Glomerular visceral epithelial cell (primary cell): ENCODE results near the gene RASSF5.
A peak's percentile ranks its signal among the peaks of the same experiment; 100 is the strongest.
"Not testable (repeated sequence)": the region's sequence is repeated elsewhere in the genome, so short reads cannot be mapped to it uniquely, and the experiment has no call there.

Source experiments
- DNase-seq: peaks from one replicate; pipeline ENCODE4 v3.0.0-alpha.2; 2016; ENCODE audit errors: extremely low spot score

Gene RASSF5

DNA sequence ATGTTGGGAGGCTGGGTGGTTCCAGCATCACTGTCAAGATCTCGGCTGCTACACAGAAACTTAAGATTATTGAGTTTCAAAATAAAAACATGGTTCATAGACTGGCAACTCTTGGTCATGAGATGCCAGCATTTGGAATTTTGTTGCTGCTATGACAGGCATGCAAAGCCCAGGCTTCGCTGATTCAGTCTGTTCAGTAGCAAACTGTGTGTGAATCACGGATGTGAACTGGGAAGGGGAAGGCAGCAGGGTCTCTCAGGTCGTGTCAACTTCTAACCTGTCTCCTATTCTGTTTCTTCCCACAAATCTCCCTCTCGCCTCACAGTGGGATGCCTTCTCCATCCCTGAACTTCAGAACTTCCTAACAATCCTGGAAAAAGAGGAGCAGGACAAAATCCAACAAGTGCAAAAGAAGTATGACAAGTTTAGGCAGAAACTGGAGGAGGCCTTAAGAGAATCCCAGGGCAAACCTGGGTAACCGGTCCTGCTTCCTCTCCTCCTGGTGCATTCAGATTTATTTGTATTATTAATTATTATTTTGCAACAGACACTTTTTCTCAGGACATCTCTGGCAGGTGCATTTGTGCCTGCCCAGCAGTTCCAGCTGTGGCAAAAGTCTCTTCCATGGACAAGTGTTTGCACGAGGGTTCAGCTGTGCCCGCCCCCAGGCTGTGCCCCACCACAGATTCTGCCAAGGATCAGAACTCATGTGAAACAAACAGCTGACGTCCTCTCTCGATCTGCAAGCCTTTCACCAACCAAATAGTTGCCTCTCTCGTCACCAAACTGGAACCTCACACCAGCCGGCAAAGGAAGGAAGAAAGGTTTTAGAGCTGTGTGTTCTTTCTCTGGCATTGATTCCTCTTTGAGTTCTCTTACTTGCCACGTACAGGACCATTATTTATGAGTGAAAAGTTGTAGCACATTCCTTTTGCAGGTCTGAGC is 79.4 kb downstream of the RASSF5 start:
- DNase-seq, result no peak

DNA sequence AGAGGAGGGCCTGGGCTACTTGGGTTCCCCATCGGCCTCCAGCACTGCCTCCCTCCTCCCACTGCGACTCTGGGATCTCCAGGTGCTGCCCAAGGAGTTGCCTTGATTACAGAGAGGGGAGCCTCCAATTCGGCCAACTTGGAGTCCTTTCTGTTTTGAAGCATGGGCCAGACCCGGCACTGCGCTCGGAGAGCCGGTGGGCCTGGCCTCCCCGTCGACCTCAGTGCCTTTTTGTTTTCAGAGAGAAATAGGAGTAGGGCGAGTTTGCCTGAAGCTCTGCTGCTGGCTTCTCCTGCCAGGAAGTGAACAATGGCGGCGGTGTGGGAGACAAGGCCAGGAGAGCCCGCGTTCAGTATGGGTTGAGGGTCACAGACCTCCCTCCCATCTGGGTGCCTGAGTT is 80.6 kb downstream of the RASSF5 start:
- no peak for DNase-seq

DNA sequence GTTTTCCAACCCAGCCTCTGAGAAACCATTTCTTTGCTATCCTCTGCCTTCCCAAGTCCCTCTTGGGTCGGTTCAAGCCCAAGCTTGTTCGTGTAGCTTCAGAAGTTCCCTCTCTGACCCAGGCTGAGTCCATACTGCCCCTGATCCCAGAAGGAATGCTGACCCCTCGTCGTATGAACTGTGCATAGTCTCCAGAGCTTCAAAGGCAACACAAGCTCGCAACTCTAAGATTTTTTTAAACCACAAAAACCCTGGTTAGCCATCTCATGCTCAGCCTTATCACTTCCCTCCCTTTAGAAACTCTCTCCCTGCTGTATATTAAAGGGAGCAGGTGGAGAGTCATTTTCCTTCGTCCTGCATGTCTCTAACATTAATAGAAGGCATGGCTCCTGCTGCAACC is 81.2 kb downstream of the RASSF5 start:
- no peak for DNase-seq

DNA sequence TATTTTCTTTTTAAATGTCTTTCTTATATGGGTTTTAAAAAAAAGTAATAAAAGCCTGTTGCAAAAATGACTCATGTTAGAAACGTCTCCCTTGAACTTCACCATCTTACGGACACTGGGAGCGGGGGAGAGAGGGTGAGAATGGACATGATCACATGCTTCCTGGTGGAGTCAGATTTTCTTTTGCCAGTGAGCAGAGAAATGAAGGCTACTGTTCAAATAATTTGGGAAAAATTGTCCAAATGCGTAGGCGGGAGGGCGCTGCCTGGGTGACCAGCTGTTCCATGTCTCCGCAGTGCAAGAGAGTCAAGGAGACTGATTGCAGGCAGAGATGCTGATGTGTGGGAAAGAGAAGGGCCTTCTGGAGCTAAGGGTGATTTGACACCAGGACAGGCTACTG is 81.9 kb downstream of the RASSF5 start:
- peak; percentile 72 for DNase-seq

DNA sequence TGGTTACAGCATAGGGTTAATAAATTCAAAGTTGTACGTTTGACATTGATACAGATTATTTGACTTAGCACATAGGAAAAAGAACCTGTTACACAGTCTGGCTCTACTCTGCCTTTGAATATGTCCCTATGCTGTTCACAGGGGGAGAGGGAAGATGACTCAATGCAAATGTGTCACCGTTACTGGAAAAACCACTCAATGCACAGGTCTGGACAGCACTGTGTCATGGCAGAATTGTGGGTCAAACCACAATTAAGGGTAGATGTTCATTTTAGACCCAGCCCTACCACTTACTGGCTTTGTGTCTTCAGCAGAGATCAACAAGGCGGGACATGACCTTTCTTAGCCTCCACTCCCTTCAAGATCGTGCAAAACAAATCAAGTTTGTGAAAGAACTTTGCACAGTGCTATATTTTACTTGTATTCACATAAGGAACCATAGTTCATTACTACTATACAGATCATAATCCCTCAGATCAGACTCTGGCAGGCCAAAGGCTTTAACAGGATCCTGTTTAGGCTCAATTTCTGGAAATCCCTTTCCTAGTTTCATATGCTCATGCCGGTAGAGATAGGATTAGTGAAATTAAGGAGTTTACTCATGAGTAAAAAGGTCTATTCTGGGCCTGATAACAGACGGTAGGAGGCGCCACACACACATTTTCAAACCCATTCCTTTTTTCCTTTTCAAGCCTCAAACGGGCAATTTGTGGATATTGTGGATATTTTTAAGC is 82.9 kb downstream of the RASSF5 start:
- peak; percentile 66 for DNase-seq

DNA sequence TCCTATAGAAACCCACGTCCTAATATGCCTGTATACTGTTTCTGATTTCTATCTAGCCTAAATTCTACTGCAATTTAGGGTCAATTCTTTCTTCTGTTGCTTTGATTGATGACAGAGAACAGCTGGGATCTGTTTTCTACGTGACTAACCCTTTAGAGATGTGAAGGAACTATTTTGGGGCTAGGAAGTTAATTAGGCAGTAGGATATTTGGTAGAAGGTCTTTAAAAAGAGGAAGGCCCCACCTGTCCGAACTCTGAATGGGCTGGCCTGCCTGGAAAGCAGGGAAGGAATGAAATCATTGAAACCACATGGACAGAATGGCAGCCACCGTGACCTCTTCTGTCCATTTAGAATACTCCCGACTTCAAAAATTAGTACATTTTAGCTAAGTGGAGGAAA is 83.9 kb downstream of the RASSF5 start:
- DNase-seq, result no peak

DNA sequence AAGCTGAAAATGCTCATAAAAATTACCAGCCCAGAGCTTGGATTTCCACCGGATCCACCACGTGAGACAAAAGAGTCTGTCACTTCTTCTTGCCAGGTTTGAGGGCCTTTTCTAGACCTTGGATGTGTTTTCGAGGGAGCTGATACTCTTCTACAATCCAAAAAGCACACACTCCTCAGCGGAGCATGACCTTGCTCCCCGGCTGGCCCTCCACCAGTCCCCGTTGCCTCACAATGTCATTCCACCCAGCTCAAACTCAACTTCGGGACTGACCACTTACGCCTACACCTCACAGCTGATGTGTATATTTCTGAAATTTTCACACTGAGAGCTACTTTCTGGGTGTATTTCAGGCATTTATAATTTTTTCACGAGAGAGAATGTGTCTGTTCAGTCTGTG is 84.4 kb downstream of the RASSF5 start:
- DNase-seq, result no peak

DNA sequence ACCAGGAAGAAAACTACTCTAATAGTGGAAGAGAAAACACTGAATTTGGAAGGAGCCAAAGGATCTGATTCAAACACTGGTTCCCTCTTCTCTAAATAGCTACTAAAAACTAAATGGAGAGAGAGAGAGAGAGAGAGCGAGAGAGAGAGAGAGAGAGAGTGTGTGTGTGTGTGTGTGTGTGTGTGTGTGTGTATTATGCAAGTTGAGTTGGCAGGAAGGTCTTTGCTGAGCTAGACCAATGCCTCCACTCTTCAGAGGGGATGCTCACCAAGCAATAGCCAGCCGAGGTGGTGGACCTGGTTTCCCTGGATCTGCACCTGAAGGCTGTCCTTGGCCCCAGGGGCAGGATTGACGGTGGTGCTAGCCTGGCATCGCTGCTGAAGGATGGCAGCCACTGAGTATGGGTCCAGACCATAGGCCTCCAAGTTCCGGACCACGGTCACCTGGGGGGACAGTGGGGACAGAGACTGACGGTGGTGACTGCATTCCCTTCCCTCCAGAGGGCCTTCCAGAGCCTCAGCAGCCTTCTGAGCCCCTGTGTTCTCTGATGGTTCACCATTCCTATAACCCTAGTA is 86.1 kb downstream of the RASSF5 start:
- no peak for DNase-seq

DNA sequence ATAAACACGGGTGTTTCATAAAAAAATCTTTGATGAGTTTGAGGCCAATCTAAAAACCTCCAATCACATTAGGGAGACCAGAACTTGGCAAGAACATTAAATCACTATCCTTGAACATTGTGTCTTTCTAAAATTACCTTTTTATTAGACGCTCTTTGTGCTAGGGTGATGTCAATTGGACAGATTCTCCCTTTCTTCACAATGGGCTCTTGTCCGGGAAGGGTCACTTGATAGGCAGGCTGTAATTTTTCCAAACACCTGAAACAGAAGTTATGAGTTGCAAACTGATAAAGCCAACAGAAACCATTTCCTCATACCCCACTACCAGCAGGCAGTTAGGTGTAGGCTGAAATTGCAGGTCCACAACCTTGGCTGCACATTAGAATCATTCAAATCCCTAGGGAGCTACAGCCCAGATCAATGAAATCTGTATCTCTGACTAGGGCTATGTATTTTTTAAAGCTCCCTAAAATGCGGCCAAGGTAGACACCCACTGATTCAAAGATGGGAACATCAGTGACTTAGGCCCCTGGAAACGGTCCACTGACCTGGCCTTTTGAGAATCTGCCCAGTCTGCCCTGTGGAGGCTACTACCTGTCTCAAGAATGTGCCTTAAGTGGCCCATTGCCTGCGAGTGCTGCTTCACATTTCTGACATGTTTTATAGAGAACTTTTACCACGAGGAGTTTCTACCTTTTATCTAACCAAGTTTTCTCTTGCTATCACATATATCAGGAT is 88.4 kb downstream of the RASSF5 start:
- DNase-seq, result no peak

DNA sequence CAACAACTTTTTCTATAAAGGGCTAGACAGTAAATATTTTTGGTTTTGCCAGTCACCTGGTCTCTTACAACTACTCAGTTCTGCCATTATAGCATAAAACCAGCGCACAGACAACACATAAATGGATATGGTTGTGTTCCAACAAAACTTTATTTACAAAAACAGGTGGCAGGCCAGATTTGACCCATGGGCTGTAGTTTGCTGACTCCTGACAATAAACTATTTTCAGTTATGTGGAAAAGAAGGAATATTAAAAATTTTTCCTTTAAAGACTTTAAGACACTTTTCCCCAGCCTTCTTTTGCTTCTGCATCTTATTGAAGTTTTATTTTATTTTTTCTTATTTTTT is 89.0 kb downstream of the RASSF5 start:
- DNase-seq, result no peak

DNA sequence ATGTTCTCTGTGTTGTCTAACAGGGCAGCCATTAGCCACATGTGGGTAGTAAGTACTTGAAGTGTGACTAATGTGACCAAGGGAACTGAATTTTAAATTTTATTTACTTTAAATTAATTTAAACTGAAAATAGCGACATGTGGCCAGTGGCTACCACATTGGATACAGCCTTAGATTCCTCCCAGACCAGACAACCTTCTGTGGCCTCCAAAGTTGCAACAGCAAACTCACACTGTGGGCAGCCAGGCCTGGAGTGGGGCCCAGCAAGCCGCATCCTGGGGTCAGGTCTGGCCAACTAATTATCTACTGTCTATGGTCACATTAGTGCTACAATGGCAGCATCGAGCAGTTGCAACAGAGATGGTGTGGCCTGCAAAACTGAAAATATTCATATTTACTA is 93.2 kb downstream of the RASSF5 start:
- no peak for DNase-seq

DNA sequence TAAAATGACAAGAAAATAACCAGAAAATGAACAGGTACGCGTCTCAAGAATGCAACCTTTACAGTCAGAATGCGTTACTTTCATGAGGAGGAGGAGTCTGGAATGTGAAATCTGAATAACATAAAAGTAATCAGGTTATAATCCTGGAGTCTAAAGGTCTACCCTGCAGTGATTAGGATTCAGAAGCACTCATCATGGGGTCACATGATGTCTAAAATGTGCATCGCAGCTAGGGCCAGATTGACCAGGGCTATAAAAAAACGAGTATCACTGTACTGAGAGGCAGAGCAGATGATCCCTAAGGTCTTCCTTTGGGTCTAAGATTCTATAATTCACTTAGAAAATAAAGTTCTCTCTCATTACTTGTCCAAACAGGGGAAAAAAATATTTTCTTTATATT is 97.5 kb downstream of the RASSF5 start:
- DNase-seq, result no peak

DNA sequence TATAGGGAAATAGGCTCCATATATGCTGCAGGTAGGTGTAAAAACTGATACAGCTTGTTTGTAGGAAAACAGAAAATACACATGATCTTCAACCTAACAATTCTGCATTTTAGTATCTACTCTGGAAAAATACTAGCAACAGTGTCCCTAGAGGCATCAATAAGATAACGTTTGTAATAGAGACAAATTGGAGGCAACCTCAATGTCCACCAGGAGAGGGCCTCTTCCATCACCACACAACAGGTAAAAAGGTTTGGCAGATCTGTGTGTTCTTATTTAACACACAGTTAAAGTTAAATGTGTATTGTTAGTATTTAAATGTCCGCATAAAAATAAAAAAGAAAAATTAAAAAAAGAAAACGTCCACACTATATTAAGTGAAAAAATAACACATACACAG is 99.5 kb downstream of the RASSF5 start:
- peak; percentile 48 for DNase-seq

DNA sequence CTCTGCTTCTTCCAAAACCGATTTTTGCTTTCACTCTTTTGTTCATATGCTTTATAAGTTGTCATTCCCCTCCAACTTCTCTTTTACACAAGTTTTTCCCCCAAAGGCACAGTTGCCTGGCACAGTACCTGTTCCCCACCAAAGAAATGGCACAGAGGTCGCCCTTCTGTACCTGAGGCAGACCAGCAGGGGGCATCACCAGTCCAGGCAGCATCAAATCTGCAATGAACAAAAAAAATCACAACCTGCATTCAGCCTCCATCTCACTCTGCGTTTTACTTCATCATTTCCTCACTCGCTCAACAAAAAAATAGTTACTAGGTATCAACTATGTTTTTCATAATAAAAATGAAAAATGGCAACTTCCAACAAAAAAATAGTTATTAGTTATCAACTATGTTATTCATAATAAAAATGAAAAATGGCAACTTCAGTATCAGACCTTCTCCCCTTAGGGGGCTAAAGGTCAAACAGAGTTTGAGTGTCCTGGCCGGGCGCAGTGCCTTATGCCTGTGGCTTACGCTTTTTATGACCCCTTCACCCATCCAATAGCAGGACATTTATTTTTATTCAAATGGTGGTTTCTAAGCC is 100.9 kb downstream of the RASSF5 start:
- peak; percentile 41 for DNase-seq

DNA sequence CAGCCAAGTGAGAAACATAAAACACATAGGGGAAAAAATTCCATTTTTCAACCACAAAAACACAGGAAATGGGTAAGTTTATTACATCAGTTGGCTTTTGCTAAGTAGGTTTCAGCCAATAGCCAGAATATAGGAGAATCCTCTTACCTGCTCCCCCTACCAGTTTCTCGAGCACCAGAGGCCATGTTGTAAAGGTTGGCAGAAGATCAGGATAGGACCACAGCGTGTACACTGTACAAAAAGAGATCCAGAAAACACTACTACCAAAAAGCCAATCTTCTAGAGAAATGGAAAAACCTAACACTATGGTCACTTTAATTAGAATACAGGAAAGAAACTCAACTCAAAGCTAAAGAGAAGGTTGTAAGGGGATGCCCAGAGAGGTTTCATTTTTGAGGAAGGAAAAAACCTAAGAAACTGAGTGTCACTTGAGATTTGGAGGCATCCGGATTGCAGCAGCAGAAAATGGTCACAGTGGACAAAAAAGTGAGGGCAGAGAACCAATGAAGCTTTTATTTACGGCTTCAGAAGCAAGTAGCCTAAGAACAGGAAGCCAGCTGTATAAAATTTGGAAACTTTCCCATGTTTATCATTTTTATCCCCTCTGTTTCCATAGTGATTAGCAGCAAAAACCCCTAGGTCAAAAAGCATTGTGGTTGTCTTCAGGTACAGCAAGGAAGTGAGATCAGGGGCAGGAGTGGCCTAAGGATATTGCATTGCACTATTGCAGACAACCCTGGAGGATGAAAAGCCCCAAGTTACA is 102.1 kb downstream of the RASSF5 start:
- DNase-seq, result no peak

DNA sequence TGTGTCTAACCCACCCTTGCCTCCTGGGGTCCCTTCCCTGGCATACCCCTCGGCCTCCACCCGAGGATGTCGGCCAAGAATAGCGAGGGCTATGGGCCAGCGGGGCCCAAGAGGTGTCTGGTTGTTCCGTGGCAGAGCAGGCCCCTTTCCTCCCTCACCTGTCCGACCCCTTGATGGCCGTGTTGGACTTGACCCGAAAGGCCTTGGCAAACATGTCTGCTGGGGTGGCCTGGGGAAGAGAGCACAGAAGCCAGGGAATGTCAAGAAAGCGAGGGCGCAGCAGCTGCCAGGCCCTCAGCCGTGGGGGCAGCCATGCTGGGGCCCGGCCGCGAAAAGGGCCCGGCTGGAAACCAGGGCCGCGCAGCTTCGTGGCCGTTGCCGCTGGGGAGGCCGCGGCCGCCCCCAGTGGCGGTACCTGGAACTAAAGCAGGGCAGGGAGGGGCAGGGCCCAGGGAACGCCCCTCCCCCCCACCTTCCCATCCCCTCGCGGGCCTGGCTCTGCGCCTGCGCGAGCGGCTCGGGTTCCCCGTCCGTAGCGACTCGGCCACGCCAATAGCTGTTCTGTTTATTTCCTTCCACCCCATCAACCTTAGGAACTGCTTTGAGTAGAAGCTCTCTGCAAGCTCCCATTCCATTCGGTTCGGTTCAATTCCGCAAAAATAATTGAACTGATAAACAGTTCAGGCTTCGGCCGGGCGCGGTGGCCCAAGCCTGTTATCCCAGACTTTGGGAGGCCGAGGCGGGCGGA is 105.0 kb downstream of the RASSF5 start, which contains the start of gene EIF2D:
EIF2D (minus strand) TSS at position 337 of the 748 bp plus-strand sequence; CDS start at position 214, 123 bp downstream.
- DNase-seq, result peak; percentile 95

DNA sequence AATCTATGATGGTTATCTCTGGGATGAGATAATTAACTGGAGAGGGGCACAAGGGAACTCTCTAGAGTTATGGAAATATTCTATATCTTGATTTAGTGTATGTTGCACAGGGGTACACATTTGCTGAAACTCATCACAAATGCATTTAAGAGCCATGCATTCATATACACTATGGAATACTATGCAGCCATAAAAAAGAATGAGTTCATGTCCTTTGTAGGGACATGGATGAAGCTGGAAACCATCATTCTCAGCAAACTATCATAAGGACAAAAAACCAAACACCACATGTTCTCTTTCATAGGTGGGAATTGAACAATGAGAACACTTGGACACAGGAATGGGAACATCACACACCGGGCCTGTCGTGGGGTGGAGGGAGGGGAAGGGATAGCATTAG is 119.1 kb downstream of the RASSF5 start:
- not testable (repeated sequence) for DNase-seq

DNA sequence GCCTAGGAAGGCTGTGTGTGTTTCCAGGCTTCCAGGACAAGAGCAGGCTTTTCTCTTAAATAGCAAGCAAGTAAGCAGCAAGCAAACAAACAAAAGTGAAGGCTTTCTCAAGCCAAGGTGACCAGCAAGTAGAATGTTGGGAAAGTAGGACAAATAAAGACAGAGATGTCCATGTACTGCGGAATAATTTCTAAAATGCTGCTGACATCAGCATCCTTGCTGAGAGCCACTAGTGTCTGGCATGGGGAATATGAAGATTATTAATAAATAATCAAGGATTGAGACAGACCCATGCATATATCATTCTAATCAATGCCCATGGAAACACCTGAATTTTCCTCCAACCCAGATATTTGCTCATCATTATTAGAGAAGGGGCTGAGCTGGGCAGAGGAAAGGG is 121.6 kb downstream of the RASSF5 start:
- no peak for DNase-seq

DNA sequence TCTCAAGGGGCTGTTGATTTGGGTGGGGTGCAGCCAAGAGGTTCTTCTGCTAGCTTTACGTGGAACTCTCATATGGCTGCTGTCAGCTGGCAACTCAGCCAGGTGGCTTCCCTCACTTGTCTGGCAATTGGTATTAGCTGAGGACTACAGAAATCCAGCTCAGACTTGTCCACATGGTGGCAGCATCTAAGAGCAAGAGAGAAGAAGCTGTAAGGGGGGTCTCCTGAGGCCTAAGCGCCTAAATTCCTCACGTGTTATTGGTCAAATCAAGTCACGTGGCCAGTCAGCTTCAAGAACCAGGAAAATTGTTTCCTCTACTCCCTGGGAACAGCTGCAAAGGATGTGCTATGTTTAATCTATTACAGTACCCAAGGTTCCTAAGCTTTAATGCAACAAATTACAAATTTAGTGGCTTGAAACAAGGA is 123.8 kb downstream of the RASSF5 start:
- peak; percentile 86 for DNase-seq

DNA sequence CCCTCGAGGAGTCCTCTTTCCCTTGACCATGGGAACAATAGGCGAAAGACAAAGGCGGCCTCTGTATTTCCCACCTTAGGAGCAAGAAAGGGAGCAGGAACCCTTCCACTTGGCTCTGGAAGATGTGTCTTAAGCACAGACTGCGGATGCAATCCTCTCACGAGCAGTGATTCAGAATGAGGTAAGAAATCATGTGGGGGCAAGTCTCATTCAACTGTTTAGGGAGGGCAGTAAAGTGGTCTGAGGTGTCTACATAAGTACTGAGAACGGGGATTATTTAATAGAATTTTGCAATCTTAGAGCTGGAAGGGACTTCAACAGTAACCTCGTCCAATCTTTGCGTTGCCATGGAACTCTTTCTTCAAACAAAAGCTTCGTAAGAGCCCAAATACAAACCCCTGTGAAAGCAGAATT is 126.4 kb downstream of the RASSF5 start:
- DNase-seq, result peak; percentile 63
